C4-2B (cell line): ENCODE results near the gene NSMCE1.

Experiments
- CTCF ChIP-seq: fragments of 450-650 bp; conservative IDR thresholded peaks from 2 replicates; pipeline ENCODE4 v1.5.1; 2017; ENCODE audit warnings: mild to moderate bottlenecking
- ZFX ChIP-seq: fragments of 450-650 bp; IDR thresholded peaks from 2 replicates; pipeline ENCODE4 v1.6.1; 2017

GRCh38 chr16:27175888-27176287, 92.7 kb downstream of the NSMCE1 start:
- TF ChIP-seq CTCF (no peak), ZFX (no peak)
